ENCODE data around the gene MAGEB10. TPM values are rescaled to one million over a fixed set of nuclear protein-coding genes. Genes with fewer than 3 reads are reported as not detected.
"Not testable (repeated sequence)": the region's sequence is repeated elsewhere in the genome, so short reads cannot be mapped to it uniquely, and the experiment has no call there.

MAGEB10 gene
- total RNA-seq, 4 donors from 2014 or later: not detected

- WGBS, 2 donors: 44 to 64% methylated on average over 1 of the region's 1 CpG
- no peak overlapping the region for H3K4me3 ChIP-seq (ENCODE audit: low read depth, poor library complexity, severe bottlenecking)
- TF ChIP-seq POLR2A (IDR thresholded peaks at IDR 0.05) (no peak), CTCF (IDR thresholded peaks at IDR 0.05) (no peak)
- intact Hi-C loops (cut with DNase I; ENCODE audit: low total_unique reads): no loop called here
- DNase-seq (ENCODE audit: low spot score in 2 of 2): no peak
Measured at GRCh38 chrX:27797575-27797974, 10.2 kb upstream of the MAGEB10 start.

- WGBS, 2 donors: 92 to 96% methylated on average over 14 of the region's 14 CpGs
- no peak overlapping the region for H3K4me3 ChIP-seq (ENCODE audit: low read depth, poor library complexity, severe bottlenecking)
- intact Hi-C loops (cut with DNase I; ENCODE audit: low total_unique reads): no loop called here
- DNase-seq (ENCODE audit: low spot score in 2 of 2): no peak
- TF ChIP-seq CTCF (IDR thresholded peaks at IDR 0.05) (no peak), POLR2A (IDR thresholded peaks at IDR 0.05) (no peak)
Measured at GRCh38 chrX:27808226-27808625, 436 bp downstream of the MAGEB10 start.

GRCh38 chrX:27808991-27809859 lies 1.4 kb downstream of the MAGEB10 start:
- H3K4me3 ChIP-seq (ENCODE audit: low read depth, poor library complexity, severe bottlenecking); intact Hi-C loops (cut with DNase I; ENCODE audit: low total_unique reads); DNase-seq (ENCODE audit: low spot score in 2 of 2): not testable (repeated sequence)
- WGBS, 2 donors: 96 to 100% methylated on average over 1 to 15 of the region's 50 CpGs

GRCh38 chrX:27815209-27815608 lies 7.4 kb downstream of the MAGEB10 start:
- TF ChIP-seq POLR2A (IDR thresholded peaks at IDR 0.05) (no peak), CTCF (IDR thresholded peaks at IDR 0.05) (no peak)
- intact Hi-C loops (cut with DNase I; ENCODE audit: low total_unique reads): no loop called here
- no peak overlapping the region for H3K4me3 ChIP-seq (ENCODE audit: low read depth, poor library complexity, severe bottlenecking)
- no peak for DNase-seq (ENCODE audit: low spot score in 2 of 2)

- 44 to 93% methylated on average over 1 of the region's 1 CpG for WGBS, 2 donors
- DNase-seq (ENCODE audit: low spot score in 2 of 2): no peak
- intact Hi-C loops (cut with DNase I; ENCODE audit: low total_unique reads): no loop called here
- TF ChIP-seq POLR2A (IDR thresholded peaks at IDR 0.05): no peak
- TF ChIP-seq CTCF (IDR thresholded peaks at IDR 0.05): no peak
- H3K4me3 ChIP-seq (ENCODE audit: low read depth, poor library complexity, severe bottlenecking): no peak overlapping the region
Measured at GRCh38 chrX:27823812-27824211, 16.0 kb downstream of the MAGEB10 start.

GRCh38 chrX:27838185-27838584 lies 30.4 kb downstream of the MAGEB10 start:
- TF ChIP-seq CTCF (IDR thresholded peaks at IDR 0.05) (no peak), POLR2A (IDR thresholded peaks at IDR 0.05) (no peak)
- no peak for DNase-seq (ENCODE audit: low spot score in 2 of 2)
- intact Hi-C loops (cut with DNase I; ENCODE audit: low total_unique reads): no loop called here

More at GRCh38 chrX:27838185-27838584, 30.4 kb downstream of the MAGEB10 start:
- H3K4me3 ChIP-seq (ENCODE audit: low read depth, poor library complexity, severe bottlenecking): no peak overlapping the region
- WGBS, 2 donors: 71 to 88% methylated on average over 3 of the region's 3 CpGs
